RWPE2 (cell line): Measurements from ENCODE around the gene ZP2.

ENCODE experiments used
- ATAC-seq: fragments of 200-7000 bp; cut with Tn5 transposase; 3 replicates; pipeline ENCODE4 v1.9.1; 2021; ENCODE audit warnings: low read depth
- DNase-seq: peaks from one replicate; pipeline ENCODE4 v3.0.0-alpha.2; 2020; ENCODE audit warnings: low spot score
- H3K27ac ChIP-seq: fragments of 450-650 bp; 2 replicates; pipeline ENCODE4 v1.5.1; 2017; ENCODE audit warnings: mild to moderate bottlenecking; ENCODE audit not compliant: poor library complexity, severe bottlenecking
- H3K27me3 ChIP-seq: fragments of 250-450 bp; sonication (Bioruptor Pico); 2 replicates; pipeline ENCODE4 v1.5.1; 2021; ENCODE audit warnings: mild to moderate bottlenecking, moderate library complexity; ENCODE audit not compliant: insufficient read depth, poor library complexity, severe bottlenecking
- H3K36me3 ChIP-seq: fragments of 250-450 bp; sonication (Bioruptor Pico); 2 replicates; pipeline ENCODE4 v1.5.1; 2020; ENCODE audit warnings: low read depth, mild to moderate bottlenecking, moderate library complexity
- H3K4me1 ChIP-seq: fragments of 250-450 bp; sonication (Bioruptor Pico); 2 replicates; pipeline ENCODE4 v1.5.1; 2021; ENCODE audit warnings: mild to moderate bottlenecking, moderate library complexity; ENCODE audit not compliant: insufficient read depth, poor library complexity, severe bottlenecking
- H3K4me3 ChIP-seq: fragments of 250-450 bp; sonication (Bioruptor Pico); 2 replicates; pipeline ENCODE4 v1.5.1; 2021; ENCODE audit warnings: mild to moderate bottlenecking, moderate library complexity; ENCODE audit not compliant: severe bottlenecking
- H3K9me3 ChIP-seq: fragments of 250-450 bp; sonication (Bioruptor Pico); 2 replicates; pipeline ENCODE4 v1.5.1; 2021; ENCODE audit warnings: mild to moderate bottlenecking, moderate library complexity; ENCODE audit not compliant: severe bottlenecking
- CTCF ChIP-seq: fragments of 450-650 bp; IDR thresholded peaks from one replicate; pipeline ENCODE4 v1.5.1; 2017; ENCODE audit warnings: mild to moderate bottlenecking, moderate library complexity; ENCODE audit not compliant: poor library complexity, severe bottlenecking

Gene ZP2

GRCh38 chr16:21167929-21168602, 43.3 kb downstream of the ZP2 start:
- DNase-seq (no peak), ATAC-seq (no peak)
- Histone ChIP-seq H3K4me3 (no peak overlapping the region), H3K27ac (peak overlapping the region; percentile 12), H3K27me3 (no peaks in the 10 kb centered on the region), H3K4me1 (peaks cover 8% of the 10 kb centered on the region), H3K36me3 (peaks cover 66% of the 10 kb centered on the region), H3K9me3 (no peaks in the 10 kb centered on the region)
- TF ChIP-seq CTCF = no peak

- ATAC-seq (peak; percentile 86), DNase-seq (no peak)
- TF ChIP-seq CTCF = no peak
- H3K4me3 ChIP-seq = no peak overlapping the region
- H3K27ac ChIP-seq = peak overlapping the region; percentile 12
- peaks cover 8% of the 10 kb centered on the region for H3K4me1 ChIP-seq
- H3K9me3 ChIP-seq = no peaks in the 10 kb centered on the region
- no peaks in the 10 kb centered on the region for H3K27me3 ChIP-seq
- peaks cover 68% of the 10 kb centered on the region for H3K36me3 ChIP-seq
These were observed 44.0 kb downstream of the ZP2 start for GRCh38 chr16:21167360-21167759.

GRCh38 chr16:21166561-21166961, 44.8 kb downstream of the ZP2 start:
- H3K36me3 ChIP-seq = peaks cover 72% of the 10 kb centered on the region
- DNase-seq = no peak
- no peaks in the 10 kb centered on the region for H3K27me3 ChIP-seq
- no peak for ATAC-seq
- no peaks in the 10 kb centered on the region for H3K9me3 ChIP-seq
- H3K4me1 ChIP-seq = peaks cover 8% of the 10 kb centered on the region
- H3K27ac ChIP-seq = peak overlapping the region; percentile 12
- no peak overlapping the region for H3K4me3 ChIP-seq
- TF ChIP-seq CTCF = no peak

GRCh38 chr16:21164521-21165168, 46.7 kb downstream of the ZP2 start:
- Histone ChIP-seq H3K27ac (no peak overlapping the region), H3K27me3 (no peaks in the 10 kb centered on the region), H3K4me1 (peaks cover 13% of the 10 kb centered on the region), H3K4me3 (no peak overlapping the region), H3K9me3 (no peaks in the 10 kb centered on the region), H3K36me3 (peaks cover 67% of the 10 kb centered on the region)
- TF ChIP-seq CTCF = no peak
- DNase-seq (no peak), ATAC-seq (no peak)

- Histone ChIP-seq H3K27ac (no peak overlapping the region), H3K4me1 (peaks cover 13% of the 10 kb centered on the region), H3K9me3 (no peaks in the 10 kb centered on the region), H3K27me3 (no peaks in the 10 kb centered on the region), H3K36me3 (peaks cover 59% of the 10 kb centered on the region), H3K4me3 (no peak overlapping the region)
- no peak for TF ChIP-seq CTCF
- ATAC-seq = no peak
- no peak for DNase-seq
These were observed 47.8 kb downstream of the ZP2 start for GRCh38 chr16:21163576-21163975.
